ENCODE measurements around the gene PDZD11.
"Not testable (repeated sequence)": the region's sequence is repeated elsewhere in the genome, so short reads cannot be mapped to it uniquely, and the experiment has no call there.

PDZD11 gene

GRCh38 chrX:70289793-70290770 is at the start of gene PDZD11, which contains the start of gene KIF4A:
PDZD11 (minus strand) TSS chrX:70289927; CDS start chrX:70289341, 586 bp downstream.
KIF4A (plus strand) TSS chrX:70290104; CDS start chrX:70290459, 355 bp downstream.
- peak; percentile 61 to 76 for DNase-seq (ENCODE audit: low read depth in 2 of 2)

GRCh38 chrX:70338290-70338689 is 48.6 kb upstream of the PDZD11 start:
- DNase-seq (ENCODE audit: low read depth in 2 of 2), result no peak

DNA sequence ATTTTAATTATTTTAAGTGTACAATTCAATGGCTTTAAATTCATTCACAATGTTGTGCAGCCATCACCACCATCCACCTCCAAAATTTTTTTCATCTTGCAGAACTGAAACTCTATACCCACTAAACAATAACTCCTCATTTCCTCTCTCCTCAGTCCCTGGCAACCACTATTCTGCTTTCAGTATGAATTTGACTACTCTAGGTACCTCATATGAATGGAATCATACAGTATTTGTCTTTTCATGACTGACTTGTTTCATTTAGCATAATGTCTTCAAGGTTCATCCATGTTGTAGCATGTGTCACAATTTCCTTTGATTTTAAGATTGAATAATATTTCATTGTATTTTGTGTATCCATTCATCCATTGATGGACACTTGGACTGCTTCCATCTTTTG is 47.0 kb upstream of the PDZD11 start:
- DNase-seq (ENCODE audit: low read depth in 2 of 2), result no peak

- DNase-seq (ENCODE audit: low read depth in 2 of 2), result no peak
These were observed 42.9 kb upstream of the PDZD11 start for GRCh38 chrX:70332600-70332999.

DNA sequence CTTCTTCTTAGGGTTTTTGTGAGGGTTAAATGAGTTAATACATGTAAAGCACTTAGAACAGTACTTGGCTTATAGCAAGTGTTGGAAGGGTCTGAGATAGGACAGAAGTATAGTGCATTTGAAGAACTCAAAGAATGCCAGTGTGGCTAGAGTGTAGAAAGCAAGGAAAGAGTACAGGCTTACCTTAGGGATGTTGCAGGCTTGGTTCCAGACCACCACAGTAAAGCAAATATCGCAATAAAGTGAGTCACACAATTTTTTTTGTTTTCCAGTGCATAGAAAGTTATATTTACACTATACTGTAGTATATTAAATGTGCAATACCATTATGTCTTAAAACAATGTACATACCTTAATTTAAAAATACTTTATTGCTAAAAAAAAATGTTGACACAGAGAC is 41.4 kb upstream of the PDZD11 start:
- no peak for DNase-seq (ENCODE audit: low read depth in 2 of 2)

DNA sequence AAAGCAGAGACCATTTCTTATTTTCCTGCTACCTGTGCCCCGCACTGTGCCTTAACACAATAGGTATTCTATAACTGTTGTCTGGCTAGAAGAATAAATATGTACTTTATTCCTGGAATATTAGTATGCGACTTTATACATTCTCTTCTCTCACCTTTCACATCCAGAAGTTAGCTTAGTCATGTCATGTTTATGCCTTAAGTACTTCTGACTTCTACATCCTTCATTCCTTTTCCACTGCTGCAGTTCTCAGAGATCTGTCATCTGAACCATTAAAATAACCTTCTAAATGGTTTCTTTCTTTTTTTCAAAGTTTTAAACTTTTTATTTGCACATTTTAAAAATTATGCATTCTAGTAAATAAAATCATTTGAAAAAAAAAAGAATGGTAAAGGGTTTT is 34.6 kb upstream of the PDZD11 start:
- DNase-seq (ENCODE audit: low read depth in 2 of 2), result no peak

DNA sequence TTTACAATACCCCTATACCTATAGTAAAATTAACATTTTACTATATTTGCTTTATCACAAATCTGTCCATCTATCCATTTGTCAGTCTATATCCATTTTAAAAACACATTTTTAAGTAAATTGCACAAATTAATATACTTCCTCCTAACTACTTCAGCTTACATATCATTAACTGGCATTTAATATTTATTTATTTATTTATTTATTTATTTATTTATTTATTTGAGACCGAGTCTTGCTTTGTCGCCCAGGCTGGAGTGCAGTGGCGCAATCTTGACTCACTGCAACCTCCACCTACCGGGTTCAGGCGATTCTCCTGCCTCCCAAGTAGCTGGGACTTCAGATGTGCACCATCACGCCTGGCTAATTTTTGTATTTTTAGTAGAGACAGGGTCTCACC is 33.9 kb upstream of the PDZD11 start:
- not testable (repeated sequence) for DNase-seq (ENCODE audit: low read depth in 2 of 2)

DNA sequence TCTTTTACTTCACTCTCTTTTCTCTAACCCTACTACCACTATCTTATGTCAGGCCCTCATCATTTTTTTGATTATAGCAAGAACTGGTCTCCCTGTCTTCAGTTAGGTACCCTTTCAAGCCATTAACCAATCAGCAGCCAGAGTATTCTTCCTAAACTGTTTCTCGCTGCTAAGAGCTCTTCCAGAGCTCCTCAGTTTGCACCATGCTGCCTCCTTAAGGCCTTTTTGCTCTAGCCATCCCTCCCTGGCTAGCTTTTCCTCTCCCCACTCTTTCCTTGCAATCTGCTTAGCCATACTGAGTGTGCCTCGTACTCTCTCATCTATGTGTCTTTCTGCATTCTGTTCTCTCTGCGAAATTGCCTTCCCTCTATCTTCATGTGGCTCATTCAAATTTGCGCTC is 33.1 kb upstream of the PDZD11 start:
- DNase-seq (ENCODE audit: low read depth in 2 of 2), result no peak

DNA sequence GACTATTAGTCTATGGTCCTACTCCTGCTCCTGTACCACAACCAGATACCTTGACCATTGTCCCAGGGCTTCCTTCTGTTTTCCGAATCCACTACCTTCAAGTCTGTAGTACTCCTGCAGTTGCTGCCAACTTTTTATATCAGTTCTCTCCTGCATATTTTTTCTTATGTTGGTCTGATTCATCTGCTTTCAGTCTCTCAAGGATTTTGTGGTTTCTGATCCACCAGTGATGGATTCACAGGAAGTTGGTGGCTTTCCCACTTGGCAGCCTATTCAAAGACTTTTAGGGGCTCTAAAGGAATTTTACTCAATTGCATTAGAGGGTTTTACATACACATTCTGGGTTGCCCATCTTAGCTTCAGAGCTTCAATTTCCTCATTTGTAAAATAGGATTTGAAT is 23.8 kb upstream of the PDZD11 start:
- DNase-seq (ENCODE audit: low read depth in 2 of 2), result no peak

GRCh38 chrX:70301716-70302115 is 12.0 kb upstream of the PDZD11 start:
- no peak for DNase-seq (ENCODE audit: low read depth in 2 of 2)

DNA sequence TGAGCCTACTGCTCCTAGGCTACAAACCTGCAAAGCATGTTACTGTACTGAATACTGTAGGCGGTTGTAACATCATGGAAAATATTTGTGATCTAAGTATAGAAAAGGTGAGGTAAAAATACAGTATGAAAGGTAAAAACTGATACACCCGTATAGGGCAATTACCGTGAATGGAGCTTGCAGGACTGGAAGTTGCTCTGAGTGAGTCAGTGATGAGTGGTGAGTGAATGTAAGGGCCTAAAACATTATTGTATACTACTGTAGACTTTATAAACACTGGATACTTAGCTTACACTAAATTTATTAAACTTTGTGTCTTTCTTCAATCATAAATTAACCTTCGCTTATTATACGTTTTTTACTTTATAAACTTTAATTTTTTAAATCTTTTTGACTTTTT is 3.9 kb upstream of the PDZD11 start:
- no peak for DNase-seq (ENCODE audit: low read depth in 2 of 2)

GRCh38 chrX:70292788-70293187 is 3.1 kb upstream of the PDZD11 start:
- no peak for DNase-seq (ENCODE audit: low read depth in 2 of 2)

GRCh38 chrX:70289168-70289792 is 447 bp downstream of the PDZD11 start:
- no peak for DNase-seq (ENCODE audit: low read depth in 2 of 2)

GRCh38 chrX:70281951-70282350 is 7.8 kb downstream of the PDZD11 start, which contains the start of gene RAB41:
RAB41 (plus strand) TSS chrX:70282172; CDS start chrX:70282218, 46 bp downstream.
- no peak for DNase-seq (ENCODE audit: low read depth in 2 of 2)

- no peak for DNase-seq (ENCODE audit: low read depth in 2 of 2)
These were observed 9.2 kb downstream of the PDZD11 start for GRCh38 chrX:70280573-70280972.

DNA sequence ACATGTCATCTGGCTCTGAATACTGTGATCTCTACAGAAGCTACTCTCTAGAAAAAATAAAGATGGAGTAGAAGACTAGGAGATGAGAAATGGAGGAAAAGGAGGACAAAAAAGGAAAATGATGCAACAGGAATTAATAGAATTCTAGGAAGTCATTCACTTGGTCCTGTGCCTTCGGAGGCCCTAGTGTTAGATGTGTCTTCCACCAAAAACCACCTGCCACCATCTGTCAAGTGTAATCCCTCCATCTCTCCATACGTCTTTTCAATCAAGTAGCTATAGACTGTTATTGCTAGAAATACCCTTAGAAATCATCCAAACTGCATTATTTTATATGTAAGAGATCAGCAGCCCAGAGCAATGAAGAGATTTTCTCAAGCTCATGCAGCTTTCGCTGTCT is 10.6 kb downstream of the PDZD11 start:
- no peak for DNase-seq (ENCODE audit: low read depth in 2 of 2)

DNA sequence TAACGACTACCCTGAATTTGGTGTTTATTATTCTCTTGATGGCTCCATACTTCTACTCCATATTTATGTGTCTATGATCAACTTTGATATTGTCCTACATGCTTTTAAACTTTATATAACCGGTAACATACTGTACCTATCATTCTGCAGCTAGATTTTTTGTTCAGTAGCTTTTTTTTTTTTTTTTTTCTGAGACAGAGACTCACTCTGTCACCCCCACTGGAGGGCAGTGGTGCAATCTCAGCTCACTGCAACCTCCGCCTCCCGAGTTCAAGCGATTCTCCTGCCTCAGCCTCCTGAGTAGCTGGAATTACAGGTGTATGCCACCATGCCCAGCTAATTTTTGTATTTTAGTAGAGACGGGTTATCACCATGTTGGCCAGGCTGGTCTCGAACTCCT is 15.7 kb downstream of the PDZD11 start:
- DNase-seq (ENCODE audit: low read depth in 2 of 2), result not testable (repeated sequence)

GRCh38 chrX:70268034-70268433 is 21.7 kb downstream of the PDZD11 start, which contains the start of gene ARR3:
ARR3 (plus strand) TSS chrX:70268334; CDS start chrX:70269386, 1,052 bp downstream.
- no peak for DNase-seq (ENCODE audit: low read depth in 2 of 2)

DNA sequence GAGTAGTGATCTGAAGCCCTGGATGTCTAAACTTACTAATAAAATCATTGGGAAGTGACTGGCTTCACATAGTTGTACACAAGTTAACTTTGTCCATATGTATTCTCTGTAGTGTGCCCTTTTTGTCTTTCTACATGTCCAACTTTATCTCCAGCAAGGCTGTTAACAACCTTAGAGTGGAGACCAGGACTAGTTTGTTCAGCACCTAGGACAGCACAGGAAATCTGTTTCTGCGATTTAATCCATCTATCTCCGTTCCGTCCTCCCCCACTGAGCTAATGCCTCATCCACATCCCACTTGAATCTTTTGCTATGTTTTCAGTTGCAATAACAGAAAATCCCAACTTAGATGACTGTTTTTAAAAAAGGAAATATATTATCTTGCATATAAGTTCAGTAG is 24.9 kb downstream of the PDZD11 start:
- no peak for DNase-seq (ENCODE audit: low read depth in 2 of 2)

GRCh38 chrX:70262952-70263567 is 26.7 kb downstream of the PDZD11 start:
- peak; percentile 19 to 28 for DNase-seq (ENCODE audit: low read depth in 2 of 2)

GRCh38 chrX:70260104-70260503 is 29.6 kb downstream of the PDZD11 start, which contains the start of gene P2RY4:
P2RY4 (minus strand) TSS chrX:70260204; CDS start chrX:70259624, 580 bp downstream.
- DNase-seq (ENCODE audit: low read depth in 2 of 2), result no peak

All from stimulated activated CD4-positive, alpha-beta T cell treated with anti-CD3 and anti-CD28 coated beads, Interleukin-4, amount 100 ng/mL, for 48 hours (primary cell).